Right lobe of liver (tissue), 4 donors: Measurements from ENCODE around the gene RCCD1.

Experiments used
- POLR2A ChIP-seq: fragments of 450-650 bp; IDR thresholded peaks from one replicate; pipeline ENCODE4 v1.6.1; 2017; ENCODE audit warnings: antibody characterized with exemption, mild to moderate bottlenecking
- TF ChIP-seq, protein P1 (sequence below), 4 donors: fragments of 200-600 bp in 3 of 4; fragments of 450-650 bp in 1 of 4; IDR thresholded peaks; one replicate each; pipeline versions ENCODE4 v1.5.1 to v1.8.0; 2016 to 2022; ENCODE audit warnings: antibody characterized with exemption in 4 of 4, mild to moderate bottlenecking in 2 of 4
- donor health status: DM: no; HTN: no; CAD: no.
- donor health status: DM: no; HTN: no; CAD: no.
- donor health status: DM: no; HTN: yes; CAD: no.

GRCh38 chr15:90968434-90968833 lies 13.8 kb downstream of the RCCD1 start:
- TF ChIP-seq, protein P1, sequence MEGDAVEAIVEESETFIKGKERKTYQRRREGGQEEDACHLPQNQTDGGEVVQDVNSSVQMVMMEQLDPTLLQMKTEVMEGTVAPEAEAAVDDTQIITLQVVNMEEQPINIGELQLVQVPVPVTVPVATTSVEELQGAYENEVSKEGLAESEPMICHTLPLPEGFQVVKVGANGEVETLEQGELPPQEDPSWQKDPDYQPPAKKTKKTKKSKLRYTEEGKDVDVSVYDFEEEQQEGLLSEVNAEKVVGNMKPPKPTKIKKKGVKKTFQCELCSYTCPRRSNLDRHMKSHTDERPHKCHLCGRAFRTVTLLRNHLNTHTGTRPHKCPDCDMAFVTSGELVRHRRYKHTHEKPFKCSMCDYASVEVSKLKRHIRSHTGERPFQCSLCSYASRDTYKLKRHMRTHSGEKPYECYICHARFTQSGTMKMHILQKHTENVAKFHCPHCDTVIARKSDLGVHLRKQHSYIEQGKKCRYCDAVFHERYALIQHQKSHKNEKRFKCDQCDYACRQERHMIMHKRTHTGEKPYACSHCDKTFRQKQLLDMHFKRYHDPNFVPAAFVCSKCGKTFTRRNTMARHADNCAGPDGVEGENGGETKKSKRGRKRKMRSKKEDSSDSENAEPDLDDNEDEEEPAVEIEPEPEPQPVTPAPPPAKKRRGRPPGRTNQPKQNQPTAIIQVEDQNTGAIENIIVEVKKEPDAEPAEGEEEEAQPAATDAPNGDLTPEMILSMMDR (IDR thresholded peaks at IDR 0.05), result no peak
- TF ChIP-seq POLR2A, result no peak
